Smooth muscle cell (in vitro differentiated cells): ENCODE results near the gene FERMT1. TPM values are rescaled to one million over a fixed set of nuclear protein-coding genes. Genes with fewer than 3 reads are reported as not detected.
A peak's percentile ranks its signal among the peaks of the same experiment; 100 is the strongest.

Source experiments
- DNase-seq: peaks from one replicate; lab custom pipeline; 2025; ENCODE audit not compliant: unreplicated experiment; lab: John Stamatoyannopoulos, UW
- H2AFZ ChIP-seq: fragments of 200-600 bp; sonication (generic); 2 replicates; pipeline ENCODE4 v1.6.0; 2016; ENCODE audit warnings: antibody characterized with exemption, low read depth, mild to moderate bottlenecking
- H3F3A ChIP-seq: fragments of 200-600 bp; sonication (generic); 2 replicates; pipeline ENCODE4 v1.6.0; 2017; ENCODE audit warnings: antibody characterized with exemption, low read depth
- H3K27ac ChIP-seq: fragments of 200-600 bp; sonication (generic); 2 replicates; pipeline ENCODE4 v1.5.1; 2016; ENCODE audit warnings: low read depth, mild to moderate bottlenecking
- H3K27me3 ChIP-seq: fragments of 200-600 bp; sonication (generic); 2 replicates; pipeline ENCODE4 v1.6.1; 2016; ENCODE audit warnings: low read depth, mild to moderate bottlenecking
- H3K36me3 ChIP-seq: fragments of 200-600 bp; sonication (generic); 2 replicates; pipeline ENCODE4 v1.5.1; 2016; ENCODE audit warnings: low read depth
- H3K4me1 ChIP-seq: fragments of 200-600 bp; sonication (generic); 2 replicates; pipeline ENCODE4 v1.5.1; 2016; ENCODE audit warnings: low read depth
- H3K4me2 ChIP-seq: fragments of 200-600 bp; sonication (generic); 2 replicates; pipeline ENCODE4 v1.6.0; 2016; ENCODE audit warnings: mild to moderate bottlenecking
- H3K4me3 ChIP-seq: fragments of 200-600 bp; sonication (generic); 2 replicates; pipeline ENCODE4 v1.5.1; 2016; ENCODE audit warnings: mild to moderate bottlenecking
- H3K79me2 ChIP-seq: fragments of 200-600 bp; sonication (generic); 2 replicates; pipeline ENCODE4 v1.6.0; 2016; ENCODE audit warnings: low read depth, mild to moderate bottlenecking
- H3K9ac ChIP-seq: fragments of 200-600 bp; sonication (generic); 2 replicates; pipeline ENCODE4 v1.6.0; 2016; ENCODE audit warnings: low read depth
- H3K9me3 ChIP-seq: fragments of 200-600 bp; sonication (generic); replicated peaks from 2 replicates; pipeline ENCODE4 v1.5.1; 2016; ENCODE audit warnings: low read depth
- H4K20me1 ChIP-seq: fragments of 200-600 bp; sonication (generic); 2 replicates; pipeline ENCODE4 v1.6.0; 2016; ENCODE audit warnings: low read depth
- WGBS: methylation state at CpG from one replicate; pipeline ENCODE4 v1.1.7; 2016; ENCODE audit warnings: low lambda C conversion rate; 5-methylcytosine and 5-hydroxymethylcytosine counted together
- polyA plus RNA-seq: library from polyadenylated mRNA; unstranded; fragments of >200 nt; fragmentation: Nextera tagmentation; extraction: Ambion mirVana; gene quantifications from 2 replicates; pipeline ENCODE4 v1.2.1, GENCODE V29; 2016
- total RNA-seq: library from RNA; depleted of rRNA; stranded (reverse); fragments of >200 nt; gene quantifications from 2 replicates; pipeline ENCODE4 v1.2.3, GENCODE V29; 2014
- TF ChIP-seq, protein P1 (sequence below): fragments of 200-600 bp; sonication (generic); IDR thresholded peaks from 2 replicates; pipeline ENCODE4 v1.5.1; 2017; ENCODE audit warnings: borderline replicate concordance, mild to moderate bottlenecking, antibody characterized with exemption; ENCODE audit not compliant: insufficient read depth, poor library complexity, severe bottlenecking

The FERMT1 gene
- total and polyA plus RNA-seq, 2 experiments from 2014 or later, result 0.79 to 13.8 TPM

DNA sequence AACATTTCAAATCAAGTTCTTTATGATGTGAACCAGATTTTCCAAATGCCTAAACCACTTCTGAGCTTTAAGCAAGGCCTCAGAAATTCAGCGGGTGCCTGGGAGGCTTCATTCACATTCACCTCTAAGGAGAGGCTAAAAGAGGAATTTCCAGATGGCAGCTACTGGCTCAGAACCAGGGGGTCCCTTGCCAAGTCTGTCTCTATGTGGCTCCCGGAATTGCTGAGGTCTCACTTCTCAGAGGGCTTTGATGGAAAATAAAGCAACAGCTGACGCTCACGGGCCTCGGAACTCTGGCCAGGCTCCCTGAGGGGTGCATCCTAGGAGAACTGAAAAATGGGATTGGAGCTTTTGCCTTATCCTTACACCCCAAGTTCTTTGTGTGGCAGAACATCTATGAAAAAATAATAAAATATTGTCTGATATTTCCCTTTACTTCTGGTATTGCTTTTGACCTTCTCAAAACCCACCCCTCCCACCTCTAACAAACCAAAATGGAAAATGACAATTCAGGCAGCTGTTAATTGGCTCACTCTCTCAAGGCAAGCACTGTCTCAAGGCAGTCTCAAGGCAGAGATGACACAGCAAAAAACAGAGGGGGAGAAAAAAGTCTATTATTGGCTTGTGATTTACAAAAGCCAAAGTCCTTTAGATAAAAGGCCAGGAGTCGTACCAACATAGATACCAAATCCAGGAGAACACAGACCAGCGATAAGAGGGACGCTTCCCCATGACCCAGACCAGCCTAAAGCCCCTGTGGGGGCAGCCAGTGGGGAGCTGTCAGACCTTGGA is 47.2 kb downstream of the FERMT1 start:
- Histone ChIP-seq H3K79me2 (no peaks in the 10 kb centered on the region), H3K9ac (no peak overlapping the region), H3K4me2 (no peak overlapping the region), H4K20me1 (no peaks in the 10 kb centered on the region), H3K36me3 (no peaks in the 10 kb centered on the region), H3K4me3 (no peak overlapping the region), H3K4me1 (no peaks in the 10 kb centered on the region), H3K27ac (peak overlapping the region; percentile 7), H2AFZ (no peak overlapping the region), H3K27me3 (no peaks in the 10 kb centered on the region), H3K9me3 (no peaks in the 10 kb centered on the region), H3F3A (peaks cover 4% of the 10 kb centered on the region)
- DNase-seq, result no peak
- WGBS, result 63% methylated on average over 8 of the region's 8 CpGs
- TF ChIP-seq, protein P1, sequence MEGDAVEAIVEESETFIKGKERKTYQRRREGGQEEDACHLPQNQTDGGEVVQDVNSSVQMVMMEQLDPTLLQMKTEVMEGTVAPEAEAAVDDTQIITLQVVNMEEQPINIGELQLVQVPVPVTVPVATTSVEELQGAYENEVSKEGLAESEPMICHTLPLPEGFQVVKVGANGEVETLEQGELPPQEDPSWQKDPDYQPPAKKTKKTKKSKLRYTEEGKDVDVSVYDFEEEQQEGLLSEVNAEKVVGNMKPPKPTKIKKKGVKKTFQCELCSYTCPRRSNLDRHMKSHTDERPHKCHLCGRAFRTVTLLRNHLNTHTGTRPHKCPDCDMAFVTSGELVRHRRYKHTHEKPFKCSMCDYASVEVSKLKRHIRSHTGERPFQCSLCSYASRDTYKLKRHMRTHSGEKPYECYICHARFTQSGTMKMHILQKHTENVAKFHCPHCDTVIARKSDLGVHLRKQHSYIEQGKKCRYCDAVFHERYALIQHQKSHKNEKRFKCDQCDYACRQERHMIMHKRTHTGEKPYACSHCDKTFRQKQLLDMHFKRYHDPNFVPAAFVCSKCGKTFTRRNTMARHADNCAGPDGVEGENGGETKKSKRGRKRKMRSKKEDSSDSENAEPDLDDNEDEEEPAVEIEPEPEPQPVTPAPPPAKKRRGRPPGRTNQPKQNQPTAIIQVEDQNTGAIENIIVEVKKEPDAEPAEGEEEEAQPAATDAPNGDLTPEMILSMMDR, result no peak

GRCh38 chr20:6074784-6075183 is 48.0 kb downstream of the FERMT1 start:
- H3K4me2 ChIP-seq, result no peak overlapping the region
- no peak overlapping the region for H2AFZ ChIP-seq
- H3K9me3 ChIP-seq, result no peaks in the 10 kb centered on the region
- TF ChIP-seq, protein P1, result no peak
- no peaks in the 10 kb centered on the region for H3K36me3 ChIP-seq
- H3K79me2 ChIP-seq, result no peaks in the 10 kb centered on the region
- H3F3A ChIP-seq, result peaks cover 4% of the 10 kb centered on the region
- H3K4me3 ChIP-seq, result no peak overlapping the region
- no peak for DNase-seq
- H3K9ac ChIP-seq, result no peak overlapping the region
- H4K20me1 ChIP-seq, result no peaks in the 10 kb centered on the region
- H3K4me1 ChIP-seq, result no peaks in the 10 kb centered on the region
- H3K27ac ChIP-seq, result no peak overlapping the region
- WGBS, result 87% methylated on average over 2 of the region's 2 CpGs
- no peaks in the 10 kb centered on the region for H3K27me3 ChIP-seq

GRCh38 chr20:6074145-6074561 is 48.7 kb downstream of the FERMT1 start:
- H2AFZ ChIP-seq, result peak overlapping the region; percentile 55
- H3F3A ChIP-seq, result peaks cover 4% of the 10 kb centered on the region
- H3K27me3 ChIP-seq, result no peaks in the 10 kb centered on the region
- no peak overlapping the region for H3K9ac ChIP-seq
- no peaks in the 10 kb centered on the region for H3K9me3 ChIP-seq
- H3K4me1 ChIP-seq, result no peaks in the 10 kb centered on the region
- no peak overlapping the region for H3K27ac ChIP-seq
- no peak overlapping the region for H3K4me2 ChIP-seq
- no peaks in the 10 kb centered on the region for H3K79me2 ChIP-seq
- WGBS, result 80% methylated on average over 2 of the region's 2 CpGs
- TF ChIP-seq, protein P1, result peak; percentile 26
- H3K4me3 ChIP-seq, result no peak overlapping the region
- no peaks in the 10 kb centered on the region for H4K20me1 ChIP-seq
- DNase-seq, result no peak
- H3K36me3 ChIP-seq, result no peaks in the 10 kb centered on the region
